Progenitor cell of endocrine pancreas (in vitro differentiated cells): ENCODE data around the gene ZNRF4. TPM values are rescaled to one million over a fixed set of nuclear protein-coding genes. Genes with fewer than 3 reads are reported as not detected.

ENCODE experiments used
- DNase-seq: peaks from one replicate; pipeline ENCODE4 v3.0.0; 2021; ENCODE audit warnings: low spot score; ENCODE audit not compliant: unreplicated experiment
- H3K27ac Mint-ChIP-seq: 2 replicates; pipeline ENCODE4 v1.8.0; 2021; ENCODE audit warnings: mild to moderate bottlenecking, moderate library complexity, mixed read lengths
- H3K27me3 Mint-ChIP-seq: 2 replicates; pipeline ENCODE4 v1.8.0; 2021; ENCODE audit warnings: mixed read lengths
- H3K36me3 Mint-ChIP-seq: 2 replicates; pipeline ENCODE4 v1.8.0; 2022; ENCODE audit warnings: mixed read lengths; ENCODE audit not compliant: insufficient read depth
- H3K4me1 Mint-ChIP-seq: 2 replicates; pipeline ENCODE4 v1.8.0; 2021; ENCODE audit warnings: low read depth, mixed read lengths
- H3K4me3 Mint-ChIP-seq: 2 replicates; pipeline ENCODE4 v1.8.0; 2021; ENCODE audit warnings: low read depth, mild to moderate bottlenecking, moderate library complexity, mixed read lengths
- H3K9me3 Mint-ChIP-seq: 2 replicates; pipeline ENCODE4 v1.8.0; 2021; ENCODE audit warnings: low read depth, mixed read lengths
- CTCF ChIP-seq: fragments of 200-600 bp; sonication (generic); IDR thresholded peaks from one replicate; pipeline ENCODE4 v1.5.0; 2021; ENCODE audit warnings: antibody characterized with exemption, mild to moderate bottlenecking; ENCODE audit not compliant: unreplicated experiment
- total RNA-seq: library from RNA; stranded (reverse); gene quantifications from 2 replicates; pipeline ENCODE4 v1.2.1, GENCODE V29; 2021

ZNRF4 gene
- total RNA-seq, 1 donor from 2014 or later: not detected

- Mint-ChIP-seq H3K27ac (no peak overlapping the region), H3K36me3 (no peaks in the 10 kb centered on the region), H3K4me3 (no peak overlapping the region), H3K27me3 (peaks cover 25% of the 10 kb centered on the region), H3K4me1 (no peaks in the 10 kb centered on the region), H3K9me3 (peaks cover 16% of the 10 kb centered on the region)
- DNase-seq: no peak
- TF ChIP-seq CTCF: peak; percentile 32
These were observed 48.9 kb downstream of the ZNRF4 start for GRCh38 chr19:5504114-5504513.

Other genes with a start within 250 kb of the ZNRF4 start
- 219 and 234 TPM in 2 replicates for gene PTPRS, start 114.6 kb upstream of the ZNRF4 start, total RNA-seq
- gene TINCR, start 112.5 kb downstream of the ZNRF4 start, total RNA-seq: 0.60 and 1.0 TPM in 2 replicates
- gene SAFB2, start 167.4 kb downstream of the ZNRF4 start, total RNA-seq: 95.4 and 107 TPM in 2 replicates
- 151 and 169 TPM in 2 replicates for gene SAFB, start 167.7 kb downstream of the ZNRF4 start, total RNA-seq
- 28.1 and 29.7 TPM in 2 replicates for gene MICOS13, start 225.1 kb downstream of the ZNRF4 start, total RNA-seq
- gene HSD11B1L, start 225.6 kb downstream of the ZNRF4 start, total RNA-seq: 20.1 and 21.1 TPM in 2 replicates
- gene RPL36, start 234.9 kb downstream of the ZNRF4 start, total RNA-seq: 720 and 727 TPM in 2 replicates